ENCODE results near the gene ZDHHC14.
"Not testable (repeated sequence)": the region's sequence is repeated elsewhere in the genome, so short reads cannot be mapped to it uniquely, and the experiment has no call there.

The ZDHHC14 gene

GRCh38 chr6:157585274-157586087, 204.5 kb downstream of the ZDHHC14 start:
- DNase-seq = no peak
- Histone ChIP-seq H3K27ac (peak overlapping the region; percentile 69), H3K36me3 (no peaks in the 10 kb centered on the region), H3K9me3 (ENCODE audit: severe bottlenecking) (peaks cover 9% of the 10 kb centered on the region), H3K4me3 (ENCODE audit: low read depth, low read length) (no peak overlapping the region), H3K27me3 (ENCODE audit: insufficient read depth, low read depth, severe bottlenecking) (no peaks in the 10 kb centered on the region)
- TF ChIP-seq, protein P1, sequence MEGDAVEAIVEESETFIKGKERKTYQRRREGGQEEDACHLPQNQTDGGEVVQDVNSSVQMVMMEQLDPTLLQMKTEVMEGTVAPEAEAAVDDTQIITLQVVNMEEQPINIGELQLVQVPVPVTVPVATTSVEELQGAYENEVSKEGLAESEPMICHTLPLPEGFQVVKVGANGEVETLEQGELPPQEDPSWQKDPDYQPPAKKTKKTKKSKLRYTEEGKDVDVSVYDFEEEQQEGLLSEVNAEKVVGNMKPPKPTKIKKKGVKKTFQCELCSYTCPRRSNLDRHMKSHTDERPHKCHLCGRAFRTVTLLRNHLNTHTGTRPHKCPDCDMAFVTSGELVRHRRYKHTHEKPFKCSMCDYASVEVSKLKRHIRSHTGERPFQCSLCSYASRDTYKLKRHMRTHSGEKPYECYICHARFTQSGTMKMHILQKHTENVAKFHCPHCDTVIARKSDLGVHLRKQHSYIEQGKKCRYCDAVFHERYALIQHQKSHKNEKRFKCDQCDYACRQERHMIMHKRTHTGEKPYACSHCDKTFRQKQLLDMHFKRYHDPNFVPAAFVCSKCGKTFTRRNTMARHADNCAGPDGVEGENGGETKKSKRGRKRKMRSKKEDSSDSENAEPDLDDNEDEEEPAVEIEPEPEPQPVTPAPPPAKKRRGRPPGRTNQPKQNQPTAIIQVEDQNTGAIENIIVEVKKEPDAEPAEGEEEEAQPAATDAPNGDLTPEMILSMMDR (IDR thresholded peaks at IDR 0.05; ENCODE audit: low read depth, low read length) = no peak

DNA sequence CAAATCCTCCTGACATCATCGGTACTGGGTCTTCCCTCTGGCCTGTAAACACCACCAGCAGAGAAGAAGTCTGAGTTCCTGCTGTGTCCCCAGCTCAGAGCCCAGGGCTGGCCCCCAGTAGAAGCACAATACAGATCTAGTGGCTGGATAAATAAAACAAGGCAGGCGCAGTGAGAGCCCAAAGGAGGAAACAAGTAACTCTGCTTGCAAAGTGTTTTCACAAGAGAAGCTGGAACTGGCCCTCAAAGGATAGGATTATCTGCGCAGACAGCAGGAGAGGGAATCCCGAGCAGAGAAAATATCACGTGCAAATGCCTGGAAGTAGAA, 205.1 kb downstream of the ZDHHC14 start:
- TF ChIP-seq, protein P1 (IDR thresholded peaks at IDR 0.05; ENCODE audit: low read depth, low read length) = no peak
- peaks cover 9% of the 10 kb centered on the region for H3K9me3 ChIP-seq (ENCODE audit: severe bottlenecking)
- no peaks in the 10 kb centered on the region for H3K27me3 ChIP-seq (ENCODE audit: insufficient read depth, low read depth, severe bottlenecking)
- DNase-seq = peak; percentile 35
- H3K36me3 ChIP-seq = no peaks in the 10 kb centered on the region
- peak overlapping the region; percentile 69 for H3K27ac ChIP-seq
- H3K4me3 ChIP-seq (ENCODE audit: low read depth, low read length) = no peak overlapping the region

- Histone ChIP-seq H3K9me3 (ENCODE audit: severe bottlenecking) (peaks cover 9% of the 10 kb centered on the region), H3K27ac (peak overlapping the region; percentile 69), H3K27me3 (ENCODE audit: insufficient read depth, low read depth, severe bottlenecking) (no peaks in the 10 kb centered on the region), H3K4me3 (ENCODE audit: low read depth, low read length) (no peak overlapping the region), H3K36me3 (no peaks in the 10 kb centered on the region)
- DNase-seq = peak; percentile 47
- TF ChIP-seq, protein P1 (IDR thresholded peaks at IDR 0.05; ENCODE audit: low read depth, low read length) = no peak
Observed at GRCh38 chr6:157586476-157587126, 205.6 kb downstream of the ZDHHC14 start.

GRCh38 chr6:157587127-157587926, 206.3 kb downstream of the ZDHHC14 start:
- Histone ChIP-seq H3K27me3 (ENCODE audit: insufficient read depth, low read depth, severe bottlenecking) (no peaks in the 10 kb centered on the region), H3K36me3 (no peaks in the 10 kb centered on the region), H3K4me3 (ENCODE audit: low read depth, low read length) (no peak overlapping the region), H3K9me3 (ENCODE audit: severe bottlenecking) (peaks cover 9% of the 10 kb centered on the region), H3K27ac (no peak overlapping the region)
- TF ChIP-seq, protein P1 (IDR thresholded peaks at IDR 0.05; ENCODE audit: low read depth, low read length) = no peak
- DNase-seq = no peak

- not testable (repeated sequence) for H3K27ac ChIP-seq; H3K36me3 ChIP-seq; H3K27me3 ChIP-seq (ENCODE audit: insufficient read depth, low read depth, severe bottlenecking); H3K4me3 ChIP-seq (ENCODE audit: low read depth, low read length); DNase-seq; H3K9me3 ChIP-seq (ENCODE audit: severe bottlenecking)
Observed at GRCh38 chr6:157590654-157591053, 209.7 kb downstream of the ZDHHC14 start.

- Histone ChIP-seq H3K27ac (no peak overlapping the region), H3K27me3 (ENCODE audit: insufficient read depth, low read depth, severe bottlenecking) (no peaks in the 10 kb centered on the region), H3K4me3 (ENCODE audit: low read depth, low read length) (no peak overlapping the region), H3K9me3 (ENCODE audit: severe bottlenecking) (peaks cover 9% of the 10 kb centered on the region), H3K36me3 (no peaks in the 10 kb centered on the region)
- TF ChIP-seq, protein P1 (IDR thresholded peaks at IDR 0.05; ENCODE audit: low read depth, low read length) = no peak
- DNase-seq = no peak
Observed at GRCh38 chr6:157592541-157592940, 211.6 kb downstream of the ZDHHC14 start.
